ENCODE results near the gene MLLT6. TPM values are rescaled to one million over a fixed set of nuclear protein-coding genes. Genes with fewer than 3 reads are reported as not detected.

The MLLT6 gene
- total and polyA plus RNA-seq, 10 of the 15 experiments (the other 5 are each of a cell fraction or from before 2014, with no cell fraction given): 4.8 to 105 (median 36.3) TPM

DNA sequence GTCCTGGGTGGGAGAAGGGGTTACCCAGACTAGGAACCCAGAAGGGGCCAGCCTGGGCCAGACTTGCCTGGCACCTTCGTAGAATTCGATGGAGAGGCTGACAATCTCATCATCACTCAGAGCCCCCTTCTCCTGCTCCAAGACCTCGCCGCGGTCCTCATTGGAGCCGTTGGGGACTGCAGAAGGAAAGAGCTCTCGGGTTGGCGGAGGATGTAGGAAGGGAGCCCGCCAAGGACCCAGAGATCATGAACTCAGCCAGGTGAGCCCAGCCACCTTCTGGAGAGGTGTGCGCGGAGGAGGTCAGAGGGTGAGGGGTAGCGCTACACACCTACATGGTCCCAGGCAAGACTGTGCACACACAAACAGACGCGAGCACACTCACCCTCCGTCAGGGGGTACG is 33.6 kb downstream of the MLLT6 start (continued):
- TF ChIP-seq MYB (IDR thresholded peaks at IDR 0.05; ENCODE audit: borderline replicate concordance, low read depth, low read length): no peak

DNA sequence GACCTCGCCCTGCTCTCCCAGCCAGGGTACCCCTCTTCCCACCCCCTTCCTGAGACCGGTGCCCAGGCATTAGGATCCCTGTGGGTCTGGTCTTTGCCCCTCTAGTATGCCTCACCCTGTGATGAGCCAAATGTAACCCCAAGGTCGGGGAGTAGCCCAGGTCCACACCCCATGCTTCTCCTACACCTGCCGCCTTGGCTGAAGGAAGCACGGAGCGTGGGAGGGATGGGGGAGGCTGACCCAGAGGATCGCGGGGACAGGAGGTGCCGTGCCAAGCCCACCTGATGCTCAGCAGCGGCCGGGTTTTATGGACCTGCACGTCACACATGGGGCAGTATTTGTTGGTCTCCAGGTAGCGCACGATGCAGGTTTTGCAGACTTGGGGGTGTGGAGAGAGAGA is 34.2 kb downstream of the MLLT6 start:
- intact Hi-C loops (cut with micrococcal nuclease; ENCODE audit: unreplicated experiment) (no loop called here), in situ Hi-C loops (cut with MboI) (no loop called here)
- peaks cover 16% of the 10 kb centered on the region for H3K79me2 ChIP-seq (ENCODE audit: control insufficient read depth, insufficient read depth, low read length)
- peaks cover 19% of the 10 kb centered on the region for H3K4me1 ChIP-seq (ENCODE audit: control insufficient read depth, insufficient read depth, low read length)
- no peak overlapping the region for H3K4me3 ChIP-seq
- no peak for DNase-seq (ENCODE audit: low read depth, low spot score)
- ChIA-PET SMC1A (ENCODE audit: uncharacterized antibody, unreplicated experiment) (no interaction called here), RAD21 (ENCODE audit: unreplicated experiment) (no interaction called here), CTCF (no interaction called here), POLR2A (interaction anchor here (0.5 kb wide), 1 partner anchor 218 kb away, joined by 3 read pairs; no protein-coding TSS in a partner anchor)
- ATAC-seq: no peak
- no peak overlapping the region for H2AFZ ChIP-seq (ENCODE audit: control insufficient read depth, low read depth, low read length)
- 69% methylated on average over 14 of the region's 14 CpGs for WGBS (ENCODE audit: insufficient coverage, insufficient replicate concordance, low lambda C conversion rate, missing lambda C conversion rate)
- no peak for TF ChIP-seq EGR1 (IDR thresholded peaks at IDR 0.05; ENCODE audit: borderline replicate concordance in 1 of 2, low read depth in 2 of 2, low read length in 2 of 2)
- H4K20me1 ChIP-seq (ENCODE audit: control insufficient read depth, insufficient read depth): no peaks in the 10 kb centered on the region
- no peak for FAIRE-seq
- H3K27me3 ChIP-seq (replicated peaks in 1 of 2; ENCODE audit: control insufficient read depth in 2 of 2, insufficient read depth in 2 of 2, low read length in 1 of 2): no peaks in the 10 kb centered on the region
- no peak overlapping the region for H3K9ac ChIP-seq (ENCODE audit: control insufficient read depth, insufficient read depth, low read length)
- H3K27ac ChIP-seq (ENCODE audit: control insufficient read depth, insufficient read depth): no peak overlapping the region
- no peak overlapping the region for H3K4me2 ChIP-seq (ENCODE audit: control insufficient read depth, insufficient read depth)
- H3K36me3 ChIP-seq (ENCODE audit: control insufficient read depth in 2 of 2, insufficient read depth in 2 of 2, low read length in 1 of 2): peaks cover 4 to 19% of the 10 kb centered on the region in 2 experiments; a peak in 3 of 4 replicates
- no peaks in the 10 kb centered on the region for H3K9me3 ChIP-seq (replicated peaks; ENCODE audit: control insufficient read depth, insufficient read depth, low read length)
- no TSS peak for BruUV-seq (replicated peaks)

DNA sequence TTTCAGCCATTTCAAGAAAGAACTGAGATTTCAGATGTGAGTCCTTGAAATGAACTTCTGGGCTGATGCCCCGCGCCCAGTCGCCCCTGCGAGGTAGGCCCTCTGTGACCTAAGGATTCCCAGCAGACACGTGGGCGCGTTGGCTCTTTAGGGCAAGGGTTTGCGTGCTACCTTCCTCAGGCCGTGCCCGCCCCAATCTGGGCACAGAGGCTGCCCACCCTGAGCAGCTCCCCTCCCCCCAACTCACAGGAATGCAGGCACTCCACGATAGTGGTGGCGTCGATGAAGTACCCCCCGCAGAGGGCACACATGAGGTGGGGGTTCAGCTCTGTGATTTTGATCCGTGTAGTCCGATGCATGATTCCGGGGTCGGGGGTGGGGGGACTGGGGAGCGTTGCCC is 35.0 kb downstream of the MLLT6 start:
- peaks cover 18% of the 10 kb centered on the region for H3K79me2 ChIP-seq (ENCODE audit: control insufficient read depth, insufficient read depth, low read length)
- H4K20me1 ChIP-seq (ENCODE audit: control insufficient read depth, insufficient read depth): no peaks in the 10 kb centered on the region
- FAIRE-seq (no peak), ATAC-seq (no peak), DNase-seq (ENCODE audit: low read depth, low spot score) (no peak)
- H3K27me3 ChIP-seq (replicated peaks in 1 of 2; ENCODE audit: control insufficient read depth in 2 of 2, insufficient read depth in 2 of 2, low read length in 1 of 2): no peaks in the 10 kb centered on the region
- no peak overlapping the region for H3K9ac ChIP-seq (ENCODE audit: control insufficient read depth, insufficient read depth, low read length)
- peaks cover 19% of the 10 kb centered on the region for H3K4me1 ChIP-seq (ENCODE audit: control insufficient read depth, insufficient read depth, low read length)
- H3K4me3 ChIP-seq: no peak overlapping the region
- ChIA-PET SMC1A (ENCODE audit: uncharacterized antibody, unreplicated experiment) (no interaction called here), POLR2A (interaction anchor here (0.6 kb wide), 1 partner anchor 13 kb away, joined by 3 read pairs; no protein-coding TSS in a partner anchor), CTCF (no interaction called here), RAD21 (ENCODE audit: unreplicated experiment) (no interaction called here)
- intact Hi-C loops (cut with micrococcal nuclease; ENCODE audit: unreplicated experiment) (no loop called here), in situ Hi-C loops (cut with MboI) (no loop called here)
- no peak overlapping the region for H3K27ac ChIP-seq (ENCODE audit: control insufficient read depth, insufficient read depth)
- WGBS (ENCODE audit: insufficient coverage, insufficient replicate concordance, low lambda C conversion rate, missing lambda C conversion rate): 90% methylated on average over 14 of the region's 19 CpGs
- H3K9me3 ChIP-seq (replicated peaks; ENCODE audit: control insufficient read depth, insufficient read depth, low read length): no peaks in the 10 kb centered on the region
- no peak overlapping the region for H3K4me2 ChIP-seq (ENCODE audit: control insufficient read depth, insufficient read depth)
- BruUV-seq (replicated peaks): no TSS peak
- H2AFZ ChIP-seq (ENCODE audit: control insufficient read depth, low read depth, low read length): no peak overlapping the region
- peaks cover 4 to 19% of the 10 kb centered on the region in 2 experiments; a peak in 3 of 4 replicates for H3K36me3 ChIP-seq (ENCODE audit: control insufficient read depth in 2 of 2, insufficient read depth in 2 of 2, low read length in 1 of 2)
- TF ChIP-seq CREM (IDR thresholded peaks at IDR 0.05; ENCODE audit: low read depth) (no peak), NFIC (IDR thresholded peaks at IDR 0.05; ENCODE audit: low read depth, low read length) (no peak), EGR1 (IDR thresholded peaks at IDR 0.05; ENCODE audit: borderline replicate concordance in 1 of 2, low read depth in 2 of 2, low read length in 2 of 2) (no peak), FOXM1 (IDR thresholded peaks at IDR 0.05; ENCODE audit: low read depth, low read length) (no peak), ZZZ3 (IDR thresholded peaks at IDR 0.05; ENCODE audit: control insufficient read depth, insufficient read length, low read depth) (no peak), GATAD2B (conservative IDR thresholded peaks at IDR 0.05; ENCODE audit: low read depth) (no peak), RCOR1 (conservative IDR thresholded peaks at IDR 0.05; ENCODE audit: low read depth, low read length) (no peak), CHD4 (IDR thresholded peaks at IDR 0.05) (no peak)
- TF ChIP-seq, protein P1, sequence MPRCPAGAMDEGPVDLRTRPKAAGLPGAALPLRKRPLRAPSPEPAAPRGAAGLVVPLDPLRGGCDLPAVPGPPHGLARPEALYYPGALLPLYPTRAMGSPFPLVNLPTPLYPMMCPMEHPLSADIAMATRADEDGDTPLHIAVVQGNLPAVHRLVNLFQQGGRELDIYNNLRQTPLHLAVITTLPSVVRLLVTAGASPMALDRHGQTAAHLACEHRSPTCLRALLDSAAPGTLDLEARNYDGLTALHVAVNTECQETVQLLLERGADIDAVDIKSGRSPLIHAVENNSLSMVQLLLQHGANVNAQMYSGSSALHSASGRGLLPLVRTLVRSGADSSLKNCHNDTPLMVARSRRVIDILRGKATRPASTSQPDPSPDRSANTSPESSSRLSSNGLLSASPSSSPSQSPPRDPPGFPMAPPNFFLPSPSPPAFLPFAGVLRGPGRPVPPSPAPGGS (IDR thresholded peaks at IDR 0.05; ENCODE audit: borderline replicate concordance, insufficient read depth, low read depth, low read length, poor library complexity, severe bottlenecking): no peak
- TF ChIP-seq, protein P2, sequence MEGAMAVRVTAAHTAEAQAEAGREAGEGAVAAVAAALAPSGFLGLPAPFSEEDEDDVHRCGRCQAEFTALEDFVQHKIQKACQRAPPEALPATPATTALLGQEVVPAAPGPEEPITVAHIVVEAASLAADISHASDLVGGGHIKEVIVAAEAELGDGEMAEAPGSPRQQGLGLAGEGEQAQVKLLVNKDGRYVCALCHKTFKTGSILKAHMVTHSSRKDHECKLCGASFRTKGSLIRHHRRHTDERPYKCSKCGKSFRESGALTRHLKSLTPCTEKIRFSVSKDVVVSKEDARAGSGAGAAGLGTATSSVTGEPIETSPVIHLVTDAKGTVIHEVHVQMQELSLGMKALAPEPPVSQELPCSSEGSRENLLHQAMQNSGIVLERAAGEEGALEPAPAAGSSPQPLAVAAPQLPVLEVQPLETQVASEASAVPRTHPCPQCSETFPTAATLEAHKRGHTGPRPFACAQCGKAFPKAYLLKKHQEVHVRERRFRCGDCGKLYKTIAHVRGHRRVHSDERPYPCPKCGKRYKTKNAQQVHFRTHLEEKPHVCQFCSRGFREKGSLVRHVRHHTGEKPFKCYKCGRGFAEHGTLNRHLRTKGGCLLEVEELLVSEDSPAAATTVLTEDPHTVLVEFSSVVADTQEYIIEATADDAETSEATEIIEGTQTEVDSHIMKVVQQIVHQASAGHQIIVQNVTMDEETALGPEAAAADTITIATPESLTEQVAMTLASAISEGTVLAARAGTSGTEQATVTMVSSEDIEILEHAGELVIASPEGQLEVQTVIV (IDR thresholded peaks at IDR 0.05; ENCODE audit: borderline replicate concordance, partially characterized antibody): no peak
